IMR-90 (cell line): ENCODE measurements around the gene CHST2. TPM values are rescaled to one million over a fixed set of nuclear protein-coding genes. Genes with fewer than 3 reads are reported as not detected.

Source experiments
- ATAC-seq: fragments of 200-7000 bp; cut with Tn5 transposase; 2 replicates; pipeline ENCODE4 v1.9.1; 2020; ENCODE audit warnings: low read depth, mild to moderate bottlenecking, moderate library complexity
- BruUV-seq: library from RNA; stranded (reverse); fragments of 400-500 nt; replicated peaks from 2 replicates; lab custom pipeline; 2021; lab: Mats Ljungman, UMichigan
- CTCF ChIA-PET: fragments of 300-600 bp; formaldehyde crosslinking; extraction: SDS; loops from one replicate; lab custom pipeline; 2021; ENCODE audit warnings: antibody characterized with exemption; lab: Yijun Ruan, JAX
- POLR2A ChIA-PET: fragments of 300-600 bp; sonication (Branson Sonifier 250); formaldehyde crosslinking; loops from one replicate; lab custom pipeline; 2022; ENCODE audit warnings: antibody characterized with exemption; ENCODE audit not compliant: unreplicated experiment; lab: Charles Lee
- DNase-seq: peaks from one replicate; pipeline ENCODE4 v3.0.0; 2013
- H2AFZ ChIP-seq: replicated peaks from 2 replicates; pipeline ENCODE3; 2013; ENCODE audit warnings: low read length, mild to moderate bottlenecking; ENCODE audit not compliant: poor library complexity
- H2AK5ac ChIP-seq: 2 replicates; pipeline ENCODE4 v1.6.1; 2013; ENCODE audit warnings: low read depth, low read length, inconsistent platforms
- H2AK9ac ChIP-seq: replicated peaks from 2 replicates; pipeline ENCODE3; 2013; ENCODE audit warnings: mild to moderate bottlenecking, low read depth, low read length, moderate library complexity; ENCODE audit not compliant: poor library complexity
- H2BK120ac ChIP-seq: 2 replicates; pipeline ENCODE4 v1.6.1; 2013; ENCODE audit warnings: low read depth, low read length, inconsistent platforms
- H2BK15ac ChIP-seq: 3 replicates; pipeline ENCODE4 v1.6.1; 2013; ENCODE audit warnings: low read depth, low read length, inconsistent platforms
- H2BK20ac ChIP-seq: 2 replicates; pipeline ENCODE4 v1.6.1; 2013; ENCODE audit warnings: low read depth, mild to moderate bottlenecking, inconsistent platforms, low read length, moderate library complexity
- H2BK5ac ChIP-seq: 2 replicates; pipeline ENCODE4 v1.6.1; 2013; ENCODE audit warnings: mild to moderate bottlenecking, low read depth, low read length, inconsistent platforms; ENCODE audit not compliant: poor library complexity, severe bottlenecking
- H3K14ac ChIP-seq: replicated peaks from 2 replicates; pipeline ENCODE4 v1.6.1; 2013; ENCODE audit warnings: low read depth, low read length, inconsistent platforms
- H3K18ac ChIP-seq: 2 replicates; pipeline ENCODE4 v1.6.1; 2013; ENCODE audit warnings: low read depth, low read length, control low read depth
- H3K23ac ChIP-seq: 2 replicates; pipeline ENCODE4 v1.6.1; 2013; ENCODE audit warnings: low read depth, low read length, inconsistent platforms
- H3K27ac ChIP-seq: 2 replicates; pipeline ENCODE4 v1.5.1; 2013; ENCODE audit warnings: mild to moderate bottlenecking, control low read depth, low read length; ENCODE audit not compliant: insufficient read depth
- H3K27me3 ChIP-seq: 2 replicates; pipeline ENCODE4 v1.6.1; 2013; ENCODE audit warnings: low read length; ENCODE audit not compliant: control insufficient read depth, insufficient read depth
- H3K36me3 ChIP-seq: 2 replicates; pipeline ENCODE4 v1.6.1; 2013; ENCODE audit warnings: low read length, mixed read lengths; ENCODE audit not compliant: control insufficient read depth, insufficient read depth
- H3K4ac ChIP-seq: 2 replicates; pipeline ENCODE4 v1.6.1; 2013; ENCODE audit warnings: low read depth, low read length, inconsistent platforms
- H3K4me1 ChIP-seq: 2 replicates; pipeline ENCODE4 v1.6.1; 2013; ENCODE audit warnings: low read length, mixed read lengths; ENCODE audit not compliant: control insufficient read depth, insufficient read depth
- H3K4me2 ChIP-seq: 2 replicates; pipeline ENCODE4 v1.6.1; 2013; ENCODE audit warnings: low read depth, mild to moderate bottlenecking, control low read depth, low read length, moderate library complexity
- H3K4me3 ChIP-seq: 2 replicates; pipeline ENCODE4 v1.5.1; 2013; ENCODE audit warnings: low read depth, mild to moderate bottlenecking, control low read depth, low read length, moderate library complexity; ENCODE audit not compliant: insufficient read depth
- H3K56ac ChIP-seq: 2 replicates; pipeline ENCODE4 v1.6.1; 2013; ENCODE audit warnings: low read length, inconsistent platforms; ENCODE audit not compliant: insufficient read depth; ENCODE audit errors: extremely low read depth
- H3K79me1 ChIP-seq, 2 experiments: 2 replicates each; pipeline ENCODE4 v1.6.1; 2013; ENCODE audit warnings: low read length in 2 of 2, inconsistent platforms in 1 of 2, low read depth in 1 of 2
- H3K9ac ChIP-seq: 2 replicates; pipeline ENCODE4 v1.6.1; 2013; ENCODE audit warnings: low read depth, low read length, control low read depth
- H3K9me1 ChIP-seq: 2 replicates; pipeline ENCODE4 v1.6.1; 2013; ENCODE audit warnings: low read length, inconsistent platforms; ENCODE audit not compliant: insufficient read depth
- H3K9me3 ChIP-seq: 2 replicates; pipeline ENCODE4 v1.6.1; 2013; ENCODE audit warnings: low read length; ENCODE audit not compliant: control insufficient read depth, insufficient read depth
- H4K20me1 ChIP-seq: 2 replicates; pipeline ENCODE4 v1.6.1; 2013; ENCODE audit warnings: low read length, inconsistent platforms; ENCODE audit not compliant: insufficient read depth
- H4K5ac ChIP-seq: 2 replicates; pipeline ENCODE4 v1.6.1; 2013; ENCODE audit warnings: mild to moderate bottlenecking, low read depth, low read length, control low read depth
- H4K8ac ChIP-seq, 2 experiments: 2 replicates each; pipeline ENCODE4 v1.6.1; 2013; ENCODE audit warnings: low read depth in 2 of 2, low read length in 2 of 2, control low read depth in 1 of 2, inconsistent platforms in 1 of 2
- H4K91ac ChIP-seq: 2 replicates; pipeline ENCODE4 v1.6.1; 2013; ENCODE audit warnings: low read depth, low read length, inconsistent platforms; ENCODE audit not compliant: insufficient read depth
- CHD1 ChIP-seq: IDR thresholded peaks from 2 replicates; pipeline ENCODE4 v1.6.1; 2012; ENCODE audit warnings: low read depth, low read length, improper control_type of control experiment
- FOS ChIP-seq: fragments of 150-350 bp; IDR thresholded peaks from 2 replicates; pipeline ENCODE4 v1.6.1; 2016; ENCODE audit warnings: low read depth, low read length
- POLR2A ChIP-seq: IDR thresholded peaks from 2 replicates; pipeline ENCODE4 v1.6.1; 2012; ENCODE audit warnings: mild to moderate bottlenecking, low read depth, low read length
- RCOR1 ChIP-seq: IDR thresholded peaks from 2 replicates; pipeline ENCODE4 v1.6.1; 2012; ENCODE audit warnings: mild to moderate bottlenecking, low read length, improper control_type of control experiment; ENCODE audit not compliant: insufficient replicate concordance
- SMC3 ChIP-seq: fragments of 150-350 bp; IDR thresholded peaks from 2 replicates; pipeline ENCODE4 v1.6.1; 2016; ENCODE audit warnings: low read depth, mild to moderate bottlenecking, antibody characterized with exemption, low read length, moderate library complexity
- WGBS, 2 experiments: methylation state at CpG; one replicate each; pipeline versions ENCODE4 v1.1.5 to v1.1.7; 2013; ENCODE audit warnings: missing lambda C conversion rate in 2 of 2; ENCODE audit not compliant: insufficient read length in 1 of 2; ENCODE audit errors: extremely low coverage in 2 of 2; 5-methylcytosine and 5-hydroxymethylcytosine counted together
- dilution Hi-C: fragments of 300-500 bp; cut with HindIII; formaldehyde crosslinking; loops from one replicate; pipeline ENCODE4 v1.14.3; 2018; ENCODE audit warnings: low sequenced_read_pairs; ENCODE audit not compliant: unreplicated experiment
- in situ Hi-C: fragments of 300-500 bp; cut with MboI; formaldehyde crosslinking; loops from 3 replicates; pipeline ENCODE4 v1.14.3; 2019; ENCODE audit warnings: low sequenced_read_pairs, inconsistent platforms, mixed read lengths
- intact Hi-C: fragments of 100-400 bp; cut with micrococcal nuclease; formaldehyde crosslinking; loops from 2 replicates; pipeline ENCODE4 v1.10.0; 2022
- polyA plus RNA-seq, 3 experiments: library from polyadenylated mRNA; depleted of rRNA; stranded (reverse); fragments of >200 nt; gene quantifications; 2 replicates each; pipeline ENCODE4 v1.2.3, GENCODE V29; 2012; ENCODE audit warnings: low replicate concordance in 1 of 3
- total RNA-seq: library from RNA; depleted of rRNA; stranded (reverse); fragments of >200 nt; gene quantifications from 2 replicates; pipeline ENCODE4 v1.2.3, GENCODE V29; 2012
- TF ChIP-seq, protein P1 (sequence below): fragments of 150-350 bp; IDR thresholded peaks from 2 replicates; pipeline ENCODE4 v1.6.1; 2016; ENCODE audit warnings: low read depth, mild to moderate bottlenecking, low read length, moderate library complexity, borderline replicate concordance

The CHST2 gene
- total and polyA plus RNA-seq, 2 of the 4 experiments (the other 2 are of a cell fraction) = 0.90 to 1.4 TPM

DNA sequence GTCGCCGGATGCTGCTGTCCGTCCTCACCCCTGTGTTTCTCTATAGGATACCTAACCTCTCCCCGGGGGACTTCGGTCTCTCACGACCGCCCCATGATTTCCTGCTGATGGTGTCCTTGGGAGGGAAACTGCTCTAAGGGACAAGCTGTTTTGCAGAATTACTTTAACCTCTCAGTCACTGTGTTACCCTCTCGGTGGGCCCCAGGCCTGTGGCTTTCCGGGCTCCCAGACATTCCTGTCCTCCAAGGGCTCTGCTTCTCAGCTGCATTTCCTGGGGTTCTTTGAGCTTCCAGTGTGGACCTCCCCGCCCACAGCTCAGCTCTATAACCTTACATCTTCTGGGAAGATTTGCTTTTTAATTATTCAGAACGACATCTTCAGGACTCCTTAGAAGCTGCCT lies 40.9 kb downstream of the CHST2 start:
- Histone ChIP-seq H3K4me1 (no peaks in the 10 kb centered on the region; the same call in 1 of the 2 replicates), H3K27me3 (no peaks in the 10 kb centered on the region), H3K4me3 (no peak overlapping the region), H3K18ac (no peak overlapping the region), H3K9me3 (no peaks in the 10 kb centered on the region), H2BK20ac (no peak overlapping the region), H2BK120ac (no peak overlapping the region), H4K8ac (no peak overlapping the region), H4K20me1 (no peaks in the 10 kb centered on the region), H3K4ac (no peak overlapping the region), H4K5ac (no peak overlapping the region), H2BK15ac (no peak overlapping the region), H2AFZ (peak overlapping the region; percentile 25), H3K23ac (no peak overlapping the region), H3K27ac (no peak overlapping the region), H3K4me2 (no peak overlapping the region), H4K91ac (no peak overlapping the region), H3K36me3 (no peaks in the 10 kb centered on the region), H2AK5ac (no peak overlapping the region), H2AK9ac (no peak overlapping the region), H3K14ac (no peak overlapping the region), H3K9ac (no peak overlapping the region), H3K9me1 (no peaks in the 10 kb centered on the region), H3K56ac (no peak overlapping the region), H2BK5ac (no peak overlapping the region), H3K79me1 (no peaks in the 10 kb centered on the region)
- DNase-seq (no peak), ATAC-seq (no peak)
- dilution Hi-C loops = no loop called here
- intact Hi-C loops = no loop called here
- TF ChIP-seq CHD1 (no peak), FOS (no peak), SMC3 (no peak), RCOR1 (no peak), POLR2A (no peak)
- TF ChIP-seq, protein P1, sequence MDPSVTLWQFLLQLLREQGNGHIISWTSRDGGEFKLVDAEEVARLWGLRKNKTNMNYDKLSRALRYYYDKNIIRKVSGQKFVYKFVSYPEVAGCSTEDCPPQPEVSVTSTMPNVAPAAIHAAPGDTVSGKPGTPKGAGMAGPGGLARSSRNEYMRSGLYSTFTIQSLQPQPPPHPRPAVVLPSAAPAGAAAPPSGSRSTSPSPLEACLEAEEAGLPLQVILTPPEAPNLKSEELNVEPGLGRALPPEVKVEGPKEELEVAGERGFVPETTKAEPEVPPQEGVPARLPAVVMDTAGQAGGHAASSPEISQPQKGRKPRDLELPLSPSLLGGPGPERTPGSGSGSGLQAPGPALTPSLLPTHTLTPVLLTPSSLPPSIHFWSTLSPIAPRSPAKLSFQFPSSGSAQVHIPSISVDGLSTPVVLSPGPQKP = no peak
- no TSS peak for BruUV-seq
- in situ Hi-C loops = no loop called here
- ChIA-PET POLR2A (no interaction called here), CTCF (no interaction called here)
- WGBS, 2 experiments = 64% methylated on average over 2 of the region's 11 CpGs; no CpG with 5 or more reads in 1 of the 2 experiments
